Omental fat pad (tissue), 4 donors: ENCODE data around the gene PYGO1. TPM values are rescaled to one million over a fixed set of nuclear protein-coding genes. Genes with fewer than 3 reads are reported as not detected.

Source experiments
- ATAC-seq: fragments of 150-250 bp; one replicate; pipeline ENCODE4 v1.9.1; 2016; ENCODE audit warnings: mild to moderate bottlenecking, moderate library complexity; ENCODE audit not compliant: low FRiP score
- DNase-seq: peaks from one replicate; pipeline ENCODE4 v3.0.0-alpha.2; 2019; ENCODE audit warnings: low spot score
- CTCF ChIP-seq, 3 donors: fragments of 450-650 bp; IDR thresholded peaks; one replicate each; pipeline ENCODE4 v1.5.1; 2016 to 2017; ENCODE audit warnings: antibody characterized with exemption in 3 of 3, mild to moderate bottlenecking in 3 of 3, moderate library complexity in 2 of 3
- total RNA-seq, 4 donors: library from RNA; depleted of rRNA; stranded (reverse); fragments of >200 nt; gene quantifications; one replicate each; pipeline ENCODE4 v1.1.0, GENCODE V29; 2016

PYGO1 gene
- total RNA-seq, 4 donors from 2014 or later: 4.7 to 8.6 (median 6.9) TPM

- ATAC-seq (no peak), DNase-seq (no peak)
- no peak for TF ChIP-seq CTCF (IDR thresholded peaks at IDR 0.05)
These were observed 14.9 kb downstream of the PYGO1 start for GRCh38 chr15:55573224-55573623.

GRCh38 chr15:55564347-55565145 lies 23.6 kb downstream of the PYGO1 start:
- no peak for DNase-seq
- TF ChIP-seq CTCF (IDR thresholded peaks at IDR 0.05): no peak
- ATAC-seq: no peak

- TF ChIP-seq CTCF (IDR thresholded peaks at IDR 0.05): no peak
- DNase-seq: no peak
- ATAC-seq: no peak
These were observed 25.5 kb downstream of the PYGO1 start for GRCh38 chr15:55562601-55563000.

GRCh38 chr15:55555089-55555488 lies 33.1 kb downstream of the PYGO1 start:
- ATAC-seq (no peak), DNase-seq (no peak)
- no peak for TF ChIP-seq CTCF (IDR thresholded peaks at IDR 0.05)

- DNase-seq (no peak), ATAC-seq (no peak)
- TF ChIP-seq CTCF (IDR thresholded peaks at IDR 0.05): no peak
These were observed 35.2 kb downstream of the PYGO1 start for GRCh38 chr15:55552926-55553325.

- ATAC-seq (no peak), DNase-seq (no peak)
- no peak for TF ChIP-seq CTCF (IDR thresholded peaks at IDR 0.05)
These were observed 35.7 kb downstream of the PYGO1 start for GRCh38 chr15:55552451-55552850.

- ATAC-seq (no peak), DNase-seq (no peak)
- no peak for TF ChIP-seq CTCF (IDR thresholded peaks at IDR 0.05)
These were observed 38.8 kb downstream of the PYGO1 start for GRCh38 chr15:55549305-55549704.
